ENCODE results near the gene MXD4.

The MXD4 gene

DNA sequence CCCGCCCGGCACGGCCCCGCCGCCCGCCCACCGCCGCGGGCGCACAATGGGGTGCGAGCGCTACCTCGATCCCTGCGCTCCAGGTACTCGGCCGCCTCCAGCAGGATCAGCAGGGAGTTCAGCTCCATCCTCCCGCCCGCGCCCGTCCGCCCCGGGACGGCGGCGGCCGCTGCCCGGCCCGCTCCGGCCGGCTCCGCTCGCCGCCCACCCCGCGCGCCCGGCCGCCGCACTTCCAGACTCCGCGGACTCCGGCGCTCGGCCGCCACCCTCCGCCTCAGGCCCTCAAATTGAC is at the start of gene MXD4:
Gene MXD4 (minus strand): TSS at position 257 of the 292 bp plus-strand sequence. CDS start 129 bp downstream, at position 128.
- FAIRE-seq: no peak

DNA sequence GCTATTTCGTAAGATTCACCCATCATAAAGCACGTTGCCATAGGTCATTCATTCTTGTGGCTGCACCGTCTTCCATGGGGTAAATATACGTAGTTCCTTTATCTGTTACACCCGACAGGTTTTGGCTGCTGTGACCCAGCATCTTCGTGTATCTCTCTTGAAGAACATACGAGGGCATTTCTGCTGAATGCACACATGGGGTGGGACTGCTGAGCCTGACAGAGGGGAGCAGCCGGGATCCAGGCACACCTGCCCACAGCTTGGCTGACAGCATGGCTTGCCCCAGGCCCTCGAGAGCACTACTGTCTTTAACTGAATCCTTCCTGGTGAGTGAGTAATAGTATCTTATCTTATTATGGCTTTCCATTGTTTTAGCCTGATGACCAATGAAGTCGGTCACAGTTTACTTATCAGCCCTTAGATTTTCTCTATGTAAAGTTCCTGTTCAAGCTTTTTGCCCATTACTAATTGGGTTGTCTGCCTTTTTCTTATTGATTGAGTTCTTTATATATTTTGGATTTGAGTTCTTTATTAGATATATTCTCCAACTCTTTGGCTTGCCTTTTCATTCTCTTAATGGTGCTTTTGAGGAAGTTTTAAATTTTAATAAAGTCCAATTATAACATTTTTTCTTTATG is 45.0 kb upstream of the MXD4 start:
- no peak for FAIRE-seq

- FAIRE-seq: no peak
Measured at GRCh38 chr4:2305766-2306501, 44.0 kb upstream of the MXD4 start.

DNA sequence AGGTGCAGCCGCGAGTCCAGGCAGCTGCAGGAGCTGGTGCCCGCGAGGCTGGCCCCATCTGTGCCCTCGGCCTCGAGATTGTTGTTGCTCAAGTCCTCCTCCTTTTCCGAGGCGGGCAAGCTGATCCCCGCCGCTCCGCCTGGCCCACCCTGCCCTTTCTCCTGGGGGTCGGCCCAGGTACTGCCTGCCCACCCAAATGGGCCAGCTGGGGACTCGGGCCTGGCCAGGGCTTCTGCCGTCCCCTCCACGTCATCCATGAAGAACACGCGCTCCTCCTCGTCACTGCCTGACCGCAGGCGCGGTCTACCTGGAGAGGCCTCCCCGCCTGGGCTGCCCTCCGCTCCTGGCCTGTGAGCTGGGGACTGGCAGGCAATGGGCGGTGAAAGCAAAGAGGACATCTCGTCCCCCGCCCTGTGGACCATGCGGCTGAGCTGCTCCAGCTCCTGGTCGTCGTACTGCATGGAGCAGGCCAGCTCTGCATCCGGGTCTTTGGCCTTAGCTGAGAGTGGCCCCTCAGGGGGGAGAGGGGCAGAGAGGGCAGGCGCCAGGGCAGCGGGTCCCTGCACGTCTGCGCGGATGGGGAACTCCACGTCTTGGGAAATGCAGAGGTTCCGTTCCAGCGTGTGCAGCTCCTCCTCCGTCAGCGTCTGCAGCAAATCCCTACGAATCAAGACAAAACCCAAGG is 43.1 kb upstream of the MXD4 start:
- FAIRE-seq: no peak

DNA sequence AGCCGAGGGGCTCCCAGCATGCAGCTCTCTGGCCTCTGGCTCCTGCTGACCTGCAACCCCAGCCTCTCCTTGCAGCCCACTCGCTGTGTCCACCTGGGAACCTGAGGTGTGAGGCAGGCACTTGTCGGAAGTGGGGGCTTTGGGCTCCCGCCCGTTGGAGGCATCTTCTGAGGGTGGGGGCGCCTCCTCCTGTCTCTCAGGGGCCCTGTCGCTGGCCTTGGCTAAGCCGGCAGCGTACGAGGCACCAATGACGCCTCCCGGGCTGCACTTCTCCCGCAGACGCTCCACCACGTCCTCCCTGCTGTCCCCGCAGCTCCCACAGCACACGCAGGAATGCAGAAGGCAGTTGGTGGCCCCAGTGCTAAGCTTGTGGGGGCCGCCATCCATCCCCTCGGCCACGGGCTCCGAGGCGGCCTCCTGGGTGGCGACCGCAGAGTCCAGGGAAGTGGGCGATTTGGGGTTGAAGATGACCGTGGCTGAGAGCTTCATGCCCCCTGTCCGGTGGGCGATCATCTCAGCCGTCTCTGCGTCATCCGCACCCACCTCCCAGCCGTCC is 42.5 kb upstream of the MXD4 start:
- no peak for FAIRE-seq

- no peak for FAIRE-seq
Measured at GRCh38 chr4:2303686-2304320, 41.9 kb upstream of the MXD4 start.

GRCh38 chr4:2303121-2303685 is 41.3 kb upstream of the MXD4 start:
- FAIRE-seq: no peak

GRCh38 chr4:2302387-2303119 is 40.6 kb upstream of the MXD4 start:
- no peak for FAIRE-seq

- FAIRE-seq: no peak
Measured at GRCh38 chr4:2301806-2302205, 39.9 kb upstream of the MXD4 start.

DNA sequence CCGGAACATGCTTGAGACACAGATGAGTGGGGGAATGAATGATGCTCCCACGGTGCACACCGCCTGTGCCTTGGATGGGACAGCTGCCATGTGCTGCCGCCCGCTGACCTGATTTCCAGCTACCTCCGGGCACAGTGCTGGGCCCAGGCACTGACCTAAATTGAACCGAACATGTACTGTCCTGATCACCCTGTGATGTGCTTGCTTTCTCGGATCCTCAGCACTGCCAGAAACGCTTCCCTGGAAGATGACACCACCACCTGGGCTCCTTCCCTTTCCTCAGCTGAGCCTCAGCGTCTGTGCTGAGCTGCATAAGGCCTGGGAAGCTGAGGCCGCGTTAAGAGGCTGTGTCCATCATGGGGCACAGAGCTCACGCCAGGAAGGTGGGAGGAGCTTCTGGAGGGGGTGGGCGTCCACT is 39.3 kb upstream of the MXD4 start:
- no peak for FAIRE-seq

DNA sequence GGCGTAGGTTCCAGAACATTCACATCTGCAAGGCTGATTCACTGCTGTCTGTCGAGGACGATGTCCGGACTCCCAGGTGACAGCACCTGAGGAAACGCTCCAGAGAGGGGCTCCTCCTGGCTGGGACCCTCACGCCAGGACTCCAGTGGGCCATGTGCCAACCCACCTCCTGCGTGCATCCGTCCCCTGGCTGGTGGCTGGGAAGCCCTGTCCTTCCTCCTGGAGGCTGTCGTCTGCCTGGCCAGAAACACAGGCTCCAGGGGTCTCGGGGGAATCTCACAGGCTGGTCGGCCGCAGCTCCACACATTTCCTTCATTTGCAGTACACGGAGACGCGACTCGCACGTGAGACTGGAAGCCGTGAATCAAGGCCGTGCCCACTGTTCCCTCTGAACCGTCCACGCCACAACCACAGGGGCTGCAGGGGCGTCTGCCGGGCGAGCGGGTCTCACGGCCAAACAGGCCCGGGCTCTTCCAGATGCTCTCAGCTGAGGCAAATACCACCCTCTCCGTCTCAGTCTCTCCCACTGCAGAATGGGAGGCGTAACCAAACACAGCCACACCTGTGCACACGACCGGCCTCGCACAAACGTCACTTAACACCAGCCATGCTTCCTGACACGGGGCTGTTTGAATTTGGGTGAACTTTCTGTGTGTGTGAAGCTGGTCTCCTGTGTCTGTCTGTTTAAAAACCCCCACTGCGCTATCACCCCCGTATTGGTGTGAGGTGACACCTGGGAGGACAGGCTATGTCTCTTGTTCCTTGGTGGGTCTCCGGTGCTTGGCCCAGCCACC is 38.7 kb upstream of the MXD4 start:
- FAIRE-seq: no peak

DNA sequence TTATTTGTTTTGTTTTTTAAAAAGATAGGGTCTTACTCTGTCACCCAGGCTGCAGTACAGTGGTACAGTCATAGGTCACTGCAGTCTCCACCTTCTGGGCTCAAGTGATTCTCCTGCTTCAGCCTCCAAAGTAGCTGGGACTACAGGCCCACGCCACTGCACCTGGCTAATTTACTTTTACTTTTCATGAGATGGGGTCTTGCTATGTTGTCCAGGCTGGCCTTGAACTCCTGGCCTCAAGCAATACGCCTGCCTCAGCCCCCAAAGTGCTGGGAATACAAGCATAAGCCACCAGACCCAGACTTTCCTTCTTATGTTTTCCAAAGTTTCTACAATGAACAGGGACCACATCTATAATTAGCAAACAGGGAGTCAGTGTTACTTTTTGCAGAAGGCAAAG is 37.9 kb upstream of the MXD4 start:
- FAIRE-seq: no peak

GRCh38 chr4:2298532-2298991 is 36.7 kb upstream of the MXD4 start:
- no peak for FAIRE-seq

DNA sequence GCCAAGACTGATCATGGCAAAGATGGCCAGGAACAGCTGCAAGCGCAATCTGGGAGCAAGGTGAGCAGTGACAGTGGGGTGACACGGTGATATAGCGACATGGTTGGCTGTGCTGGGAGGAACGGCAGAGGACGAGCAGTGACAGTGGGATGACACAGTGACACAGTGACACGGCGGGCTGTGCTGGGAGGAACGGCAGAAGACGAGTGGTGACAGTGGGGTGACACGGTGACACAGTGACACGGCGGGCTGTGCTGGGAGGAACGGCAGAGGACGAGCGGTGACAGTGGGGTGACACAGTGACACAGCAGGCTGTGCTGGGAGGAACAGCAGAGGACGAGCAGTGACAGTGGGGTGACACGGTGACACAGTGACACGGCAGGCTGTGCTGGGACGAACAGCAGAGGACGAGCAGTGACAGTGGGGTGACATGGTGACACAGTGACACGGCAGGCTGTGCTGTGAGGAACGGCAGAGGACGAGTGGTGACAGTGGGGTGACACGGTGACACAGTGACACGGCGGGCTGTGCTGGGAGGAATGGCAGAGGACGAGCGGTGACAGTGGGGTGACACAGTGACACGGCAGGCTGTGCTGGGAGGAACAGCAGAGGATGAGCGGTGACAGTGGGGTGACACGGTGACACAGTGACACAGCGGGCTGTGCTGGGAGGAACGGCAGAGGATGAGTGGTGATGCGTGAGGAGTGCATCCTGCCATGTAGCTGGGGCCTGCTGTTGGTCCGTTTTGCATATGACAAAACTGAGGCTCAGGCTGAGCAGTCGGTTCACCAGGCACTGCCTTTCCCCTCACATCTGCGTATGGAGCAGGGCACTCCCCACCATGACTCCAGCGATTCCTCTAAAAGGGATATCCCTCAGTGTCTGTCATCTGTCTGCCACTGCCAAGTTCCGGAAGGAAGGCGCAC is 36.0 kb upstream of the MXD4 start:
- FAIRE-seq: no peak

DNA sequence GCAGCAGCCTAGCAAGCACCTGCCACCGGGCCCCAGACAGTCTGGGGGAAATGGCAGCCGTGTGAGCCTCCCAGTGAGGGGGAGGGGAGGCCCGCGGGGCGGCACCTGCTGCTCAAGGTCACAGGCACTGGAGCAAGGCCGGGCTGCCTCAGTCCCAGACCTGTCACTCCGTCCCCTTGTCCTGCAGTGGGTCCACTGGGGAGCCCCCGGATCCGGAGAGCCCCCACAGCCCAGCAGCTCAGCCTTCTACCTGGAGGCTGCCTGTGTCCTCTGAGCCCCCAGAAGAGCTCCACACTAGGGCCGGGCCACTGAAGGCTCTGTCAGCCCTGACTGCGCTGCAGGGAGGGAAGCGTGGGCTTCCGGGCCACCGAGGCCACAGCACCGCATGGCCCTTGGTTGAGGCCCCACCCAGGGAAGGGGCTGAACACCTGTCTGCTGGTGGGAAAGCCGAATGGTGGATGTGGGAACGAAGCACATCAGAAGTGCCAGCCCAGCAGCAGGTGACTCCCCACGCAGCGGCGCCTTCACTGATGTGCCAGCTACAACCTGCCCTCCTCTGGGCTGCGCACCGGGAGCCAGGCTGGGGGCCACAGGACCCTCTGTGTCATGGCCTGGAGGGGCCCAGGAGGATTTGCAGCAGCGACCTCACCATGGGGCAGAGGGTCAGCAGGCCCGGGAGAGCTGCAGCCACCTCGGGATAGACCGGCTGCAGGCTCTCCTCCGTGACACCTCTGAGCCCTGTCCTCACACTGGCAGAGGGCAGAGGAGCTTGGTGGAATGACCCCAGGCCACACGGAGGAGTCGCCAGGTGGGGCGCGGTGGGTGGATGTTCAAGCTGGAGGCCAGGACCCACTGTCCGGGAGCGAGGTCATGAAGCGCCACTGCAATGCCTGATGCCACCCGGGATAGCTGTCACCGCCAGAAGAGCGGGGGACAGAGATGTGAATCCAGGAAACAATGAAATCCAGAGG is 35.0 kb upstream of the MXD4 start:
- no peak for FAIRE-seq

DNA sequence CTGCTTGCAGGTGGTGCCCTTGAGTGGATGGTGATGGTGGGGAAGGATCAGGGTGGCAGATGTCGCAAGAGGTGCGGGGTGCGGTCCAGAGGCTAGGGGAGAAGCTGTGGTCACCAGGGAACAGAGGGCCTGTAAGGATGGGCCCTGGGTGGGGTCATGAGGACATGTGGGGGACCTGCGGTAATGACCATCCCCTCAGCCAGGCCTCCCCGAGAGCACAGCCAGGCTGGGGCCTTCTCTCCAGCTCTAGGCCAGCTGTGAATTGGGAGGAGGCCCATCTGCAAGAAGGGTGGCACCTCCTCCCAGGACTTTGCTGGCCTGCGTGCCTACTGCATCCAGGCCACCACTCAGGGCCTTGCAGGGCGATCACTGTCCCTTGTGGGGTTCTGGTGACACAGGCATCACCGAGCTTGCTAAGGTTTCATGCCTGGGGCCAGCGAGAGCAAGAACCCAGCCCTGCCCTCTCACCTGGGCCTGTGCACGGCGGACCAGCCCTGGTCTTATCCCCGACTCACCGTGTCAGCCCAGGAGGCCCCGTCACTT is 34.1 kb upstream of the MXD4 start:
- no peak for FAIRE-seq

GRCh38 chr4:2295500-2295899 is 33.6 kb upstream of the MXD4 start:
- FAIRE-seq: no peak

GRCh38 chr4:2292646-2293108 is 30.8 kb upstream of the MXD4 start:
- no peak for FAIRE-seq

All from G401.6 (cell line).